Ishikawa (cell line): Measurements from ENCODE around the gene NOS1AP.

ENCODE experiments used
- CEBPB ChIP-seq: IDR thresholded peaks from 2 replicates; pipeline ENCODE4 v1.6.1; 2012
- CREB1 ChIP-seq: IDR thresholded peaks from 2 replicates; pipeline ENCODE4 v1.6.1; 2012; ENCODE audit warnings: low read depth
- EGR1 ChIP-seq: IDR thresholded peaks from 2 replicates; pipeline ENCODE4 v1.6.1; 2012
- EP300 ChIP-seq: IDR thresholded peaks from 2 replicates; pipeline ENCODE4 v1.6.1; 2012; ENCODE audit warnings: borderline replicate concordance
- FOXM1 ChIP-seq: IDR thresholded peaks from 2 replicates; pipeline ENCODE4 v1.6.1; 2012; ENCODE audit warnings: low read depth, borderline replicate concordance
- MAX ChIP-seq: IDR thresholded peaks from 2 replicates; pipeline ENCODE4 v1.6.1; 2012
- NFIC ChIP-seq: IDR thresholded peaks from 2 replicates; pipeline ENCODE4 v1.6.1; 2012
- RAD21 ChIP-seq: IDR thresholded peaks from 2 replicates; pipeline ENCODE4 v1.6.1; 2012; ENCODE audit warnings: low read depth
- REST ChIP-seq: IDR thresholded peaks from 2 replicates; pipeline ENCODE4 v1.6.1; 2012; ENCODE audit warnings: low read depth, mild to moderate bottlenecking
- TAF1 ChIP-seq: IDR thresholded peaks from 2 replicates; pipeline ENCODE4 v1.6.1; 2012; ENCODE audit warnings: low read depth, mild to moderate bottlenecking
- TCF12 ChIP-seq: IDR thresholded peaks from 2 replicates; pipeline ENCODE4 v1.6.1; 2012; ENCODE audit warnings: low read depth
- TEAD4 ChIP-seq: IDR thresholded peaks from 2 replicates; pipeline ENCODE4 v1.6.1; 2012
- USF1 ChIP-seq: IDR thresholded peaks from 2 replicates; pipeline ENCODE4 v1.6.1; 2012
- YY1 ChIP-seq: IDR thresholded peaks from 2 replicates; pipeline ENCODE4 v1.6.1; 2012; ENCODE audit warnings: low read depth
- ZBTB7A ChIP-seq: IDR thresholded peaks from 2 replicates; pipeline ENCODE4 v1.6.1; 2012; ENCODE audit warnings: low read depth

NOS1AP gene

GRCh38 chr1:162416909-162417308 is 347.4 kb downstream of the NOS1AP start:
- TF ChIP-seq YY1 (no peak), TEAD4 (no peak), CREB1 (no peak), EP300 (no peak), RAD21 (no peak), FOXM1 (no peak), REST (no peak), USF1 (no peak), TCF12 (no peak), ZBTB7A (no peak), CEBPB (no peak), TAF1 (no peak), NFIC (no peak), MAX (no peak), EGR1 (no peak)

GRCh38 chr1:162417650-162418049 is 348.2 kb downstream of the NOS1AP start:
- TF ChIP-seq TAF1 (no peak), TEAD4 (no peak), EP300 (no peak), REST (no peak), ZBTB7A (no peak), EGR1 (no peak), USF1 (no peak), YY1 (no peak), FOXM1 (no peak), MAX (no peak), RAD21 (no peak)
